OCI-LY3 (cell line): ENCODE results near the gene ANKS1B.

Experiments
- CTCF ChIP-seq: fragments of 200-600, 300-600 bp; sonication (generic); IDR thresholded peaks from 2 replicates; pipeline ENCODE4 v1.5.1; 2014; ENCODE audit warnings: antibody characterized with exemption, low read length, low read depth
- EZH2phosphoT487 ChIP-seq: fragments of 200-600 bp; shearing (Covaris generic); IDR thresholded peaks from 2 replicates; pipeline ENCODE4 v1.6.1; 2018; ENCODE audit warnings: antibody characterized with exemption, mixed run types, low read depth

GRCh38 chr12:98737322-98737712 lies 1247.4 kb downstream of the ANKS1B start:
- TF ChIP-seq CTCF (no peak), EZH2phosphoT487 (no peak)
